GM23338 (cell line): ENCODE data around the gene CELF2. TPM values are rescaled to one million over a fixed set of nuclear protein-coding genes. Genes with fewer than 3 reads are reported as not detected.
A peak's percentile ranks its signal among the peaks of the same experiment; 100 is the strongest.

Experiments
- ATAC-seq: fragments of 200-7000 bp; cut with Tn5 transposase; 3 replicates; pipeline ENCODE4 v1.9.1; 2020
- DNase-seq: peaks from one replicate; pipeline ENCODE4 v3.0.0-alpha.2; 2015; ENCODE audit warnings: low spot score
- H2AFZ ChIP-seq: fragments of 200-600 bp; sonication (generic); 2 replicates; pipeline ENCODE4 v1.8.0; 2016; ENCODE audit warnings: antibody characterized with exemption, mild to moderate bottlenecking, moderate library complexity
- H3F3A ChIP-seq: fragments of 200-600 bp; sonication (generic); replicated peaks from 2 replicates; pipeline ENCODE4 v1.8.0; 2017; ENCODE audit warnings: antibody characterized with exemption, mixed run types, low read depth
- H3K27ac ChIP-seq: fragments of 200-600 bp; sonication (generic); 2 replicates; pipeline ENCODE4 v1.6.1; 2016; ENCODE audit warnings: low read depth
- H3K27me3 ChIP-seq: fragments of 200-600 bp; sonication (generic); 2 replicates; pipeline ENCODE4 v1.8.0; 2016; ENCODE audit warnings: mild to moderate bottlenecking, mixed run types, moderate library complexity; ENCODE audit not compliant: insufficient read depth
- H3K36me3 ChIP-seq: fragments of 200-600 bp; sonication (generic); 2 replicates; pipeline ENCODE4 v1.8.0; 2016; ENCODE audit warnings: mild to moderate bottlenecking; ENCODE audit not compliant: insufficient read depth
- H3K4me1 ChIP-seq: fragments of 200-600 bp; sonication (generic); 2 replicates; pipeline ENCODE4 v1.8.0; 2016; ENCODE audit warnings: mild to moderate bottlenecking, moderate library complexity; ENCODE audit not compliant: insufficient read depth
- H3K4me2 ChIP-seq: fragments of 200-600 bp; sonication (generic); 2 replicates; pipeline ENCODE4 v1.7.1; 2017; ENCODE audit warnings: mixed run types
- H3K4me3 ChIP-seq: fragments of 200-600 bp; sonication (generic); 2 replicates; pipeline ENCODE4 v1.6.1; 2016; ENCODE audit warnings: mixed run types
- H3K79me2 ChIP-seq: fragments of 200-600 bp; sonication (generic); replicated peaks from 2 replicates; pipeline ENCODE4 v1.8.0; 2017; ENCODE audit warnings: mild to moderate bottlenecking; ENCODE audit not compliant: insufficient read depth
- H3K9me2 ChIP-seq: fragments of 200-600 bp; sonication (generic); 2 replicates; pipeline ENCODE4 v1.8.0; 2017; ENCODE audit not compliant: insufficient read depth
- H4K20me1 ChIP-seq: fragments of 200-600 bp; sonication (generic); replicated peaks from 2 replicates; pipeline ENCODE4 v1.8.0; 2017; ENCODE audit warnings: mild to moderate bottlenecking; ENCODE audit not compliant: insufficient read depth
- H3K27ac Mint-ChIP-seq: 2 replicates; pipeline ENCODE4 v1.8.0; 2020; ENCODE audit warnings: inconsistent platforms, mild to moderate bottlenecking, moderate library complexity, mixed read lengths
- H3K27me3 Mint-ChIP-seq: 3 replicates; pipeline ENCODE4 v1.8.0; 2022; ENCODE audit warnings: low read depth, mild to moderate bottlenecking, moderate library complexity, mixed read lengths, inconsistent platforms; ENCODE audit not compliant: insufficient read depth, poor library complexity
- H3K36me3 Mint-ChIP-seq: 3 replicates; pipeline ENCODE4 v1.8.0; 2021; ENCODE audit warnings: low read depth, mild to moderate bottlenecking, inconsistent platforms, moderate library complexity, mixed read lengths
- H3K4me1 Mint-ChIP-seq: 3 replicates; pipeline ENCODE4 v1.8.0; 2020; ENCODE audit warnings: mild to moderate bottlenecking, inconsistent platforms, mixed read lengths
- H3K4me3 Mint-ChIP-seq: 3 replicates; pipeline ENCODE4 v1.8.0; 2021; ENCODE audit warnings: moderate library complexity, mild to moderate bottlenecking, inconsistent platforms, mixed read lengths
- H3K9me3 Mint-ChIP-seq: 3 replicates; pipeline ENCODE4 v1.8.0; 2020; ENCODE audit warnings: moderate library complexity, mild to moderate bottlenecking, inconsistent platforms, mixed read lengths
- EZH2 ChIP-seq: fragments of 200-600 bp; sonication (generic); IDR thresholded peaks from one replicate; pipeline ENCODE4 v1.8.0; 2017; ENCODE audit warnings: antibody characterized with exemption, mild to moderate bottlenecking, low read depth; ENCODE audit not compliant: unreplicated experiment
- EZH2phosphoT487 ChIP-seq: fragments of 200-600 bp; sonication (generic); IDR thresholded peaks from one replicate; pipeline ENCODE4 v1.8.1; 2018; ENCODE audit warnings: antibody characterized with exemption; ENCODE audit not compliant: unreplicated experiment
- JUNB ChIP-seq: IDR thresholded peaks from one replicate; pipeline ENCODE4 v1.6.1; 2016; ENCODE audit warnings: antibody characterized with exemption; ENCODE audit not compliant: unreplicated experiment
- STAT1 ChIP-seq: IDR thresholded peaks from one replicate; pipeline ENCODE4 v1.6.1; 2016; ENCODE audit warnings: antibody characterized with exemption; ENCODE audit not compliant: unreplicated experiment
- ZNF114 ChIP-seq: fragments of 250-450 bp; sonication (Bioruptor Pico); IDR thresholded peaks from 2 replicates; pipeline ENCODE4 v1.5.0; 2020; ENCODE audit warnings: mild to moderate bottlenecking, moderate library complexity
- ZNF331 ChIP-seq: fragments of 250-450 bp; sonication (Bioruptor Pico); IDR thresholded peaks from 2 replicates; pipeline ENCODE4 v1.5.0; 2020; ENCODE audit warnings: low read depth, mild to moderate bottlenecking, moderate library complexity
- polyA plus RNA-seq: library from polyadenylated mRNA; unstranded; fragments of >200 nt; fragmentation: Nextera tagmentation; extraction: Ambion mirVana; gene quantifications from 2 replicates; pipeline ENCODE4 v1.2.1, GENCODE V29; 2016
- total RNA-seq: library from RNA; depleted of rRNA; stranded (reverse); fragments of >200 nt; shearing (Covaris generic); gene quantifications from 2 replicates; pipeline ENCODE4 v1.2.3, GENCODE V29; 2014
- TF ChIP-seq, protein P1 (sequence below): fragments of 250-450 bp; sonication (Bioruptor Pico); IDR thresholded peaks from 2 replicates; pipeline ENCODE4 v1.5.0; 2020; ENCODE audit warnings: mild to moderate bottlenecking, moderate library complexity

CELF2 gene
- total and polyA plus RNA-seq, 2 experiments from 2014 or later, result 18.1 to 22.5 TPM

DNA sequence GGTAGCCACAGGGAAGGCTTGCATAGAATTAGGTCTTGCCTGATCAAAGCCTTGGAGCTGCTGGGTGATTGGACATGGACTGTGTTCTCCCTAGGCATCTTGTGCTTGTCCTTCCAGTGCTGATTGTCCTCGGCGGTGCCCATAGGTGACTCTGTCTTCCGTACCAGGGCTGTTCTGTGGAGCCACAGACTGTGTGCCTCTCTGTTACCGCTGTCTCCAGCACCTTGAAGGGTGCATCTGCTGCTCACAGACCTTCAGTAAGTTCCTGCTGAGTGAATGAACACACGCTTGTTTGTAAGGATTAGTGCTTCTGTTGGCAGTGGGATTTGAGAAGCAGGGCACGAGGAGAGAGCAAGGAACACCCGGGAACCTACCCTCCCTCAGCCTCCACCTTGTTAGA lies 116.7 kb downstream of the CELF2 start:
- TF ChIP-seq EZH2 (no peak), STAT1 (no peak)
- Histone ChIP-seq H3F3A (no peaks in the 10 kb centered on the region), H4K20me1 (no peaks in the 10 kb centered on the region; the same call in 1 of the 2 replicates), H2AFZ (no peak overlapping the region), H3K27me3 (no peaks in the 10 kb centered on the region), H3K27ac (no peak overlapping the region), H3K4me3 (no peak overlapping the region), H3K36me3 (no peaks in the 10 kb centered on the region), H3K79me2 (no peaks in the 10 kb centered on the region), H3K4me2 (no peak overlapping the region), H3K4me1 (no peaks in the 10 kb centered on the region), H3K9me2 (no peaks in the 10 kb centered on the region)
- peak; percentile 47 for ATAC-seq
- H3K4me1 Mint-ChIP-seq, result peaks cover 4% of the 10 kb centered on the region; the same call in 2 of the 3 replicates
- H3K9me3 Mint-ChIP-seq, result no peaks in the 10 kb centered on the region
- no peak overlapping the region for H3K4me3 Mint-ChIP-seq
- H3K27ac Mint-ChIP-seq, result no peak overlapping the region
- no peaks in the 10 kb centered on the region for H3K36me3 Mint-ChIP-seq
- H3K27me3 Mint-ChIP-seq, result no peaks in the 10 kb centered on the region
- no peak for DNase-seq

DNA sequence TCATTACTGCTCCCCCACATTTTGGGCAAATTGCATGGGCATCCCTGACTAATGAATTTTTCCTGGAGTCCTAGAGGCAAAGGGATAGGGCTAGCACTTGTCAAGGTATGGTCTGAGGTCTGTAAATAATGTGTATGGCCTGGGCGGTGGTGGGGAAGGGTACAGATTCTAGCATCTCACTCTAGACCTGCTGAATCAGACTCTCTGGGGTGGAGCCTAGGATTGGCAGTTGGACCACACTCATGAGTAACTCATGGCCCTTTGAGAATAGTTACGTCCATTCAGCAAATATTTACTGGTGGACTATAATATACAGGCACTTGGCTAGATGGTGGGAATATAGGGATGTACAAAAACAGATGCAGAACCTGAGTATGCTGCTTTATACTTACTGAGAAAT lies 118.0 kb downstream of the CELF2 start:
- DNase-seq, result no peak
- H3K4me3 ChIP-seq, result no peak overlapping the region
- H3K9me2 ChIP-seq, result no peaks in the 10 kb centered on the region
- Mint-ChIP-seq H3K4me1 (peaks cover 4% of the 10 kb centered on the region; the same call in 2 of the 3 replicates), H3K27me3 (no peaks in the 10 kb centered on the region), H3K27ac (no peak overlapping the region), H3K9me3 (no peaks in the 10 kb centered on the region), H3K36me3 (no peaks in the 10 kb centered on the region), H3K4me3 (no peak overlapping the region)
- no peak for ATAC-seq
- H4K20me1 ChIP-seq, result no peaks in the 10 kb centered on the region; the same call in 1 of the 2 replicates
- no peak for TF ChIP-seq STAT1
- TF ChIP-seq ZNF331 (CRISPR knock-in tag), result no peak
- no peak for TF ChIP-seq ZNF114
- TF ChIP-seq, protein P1, sequence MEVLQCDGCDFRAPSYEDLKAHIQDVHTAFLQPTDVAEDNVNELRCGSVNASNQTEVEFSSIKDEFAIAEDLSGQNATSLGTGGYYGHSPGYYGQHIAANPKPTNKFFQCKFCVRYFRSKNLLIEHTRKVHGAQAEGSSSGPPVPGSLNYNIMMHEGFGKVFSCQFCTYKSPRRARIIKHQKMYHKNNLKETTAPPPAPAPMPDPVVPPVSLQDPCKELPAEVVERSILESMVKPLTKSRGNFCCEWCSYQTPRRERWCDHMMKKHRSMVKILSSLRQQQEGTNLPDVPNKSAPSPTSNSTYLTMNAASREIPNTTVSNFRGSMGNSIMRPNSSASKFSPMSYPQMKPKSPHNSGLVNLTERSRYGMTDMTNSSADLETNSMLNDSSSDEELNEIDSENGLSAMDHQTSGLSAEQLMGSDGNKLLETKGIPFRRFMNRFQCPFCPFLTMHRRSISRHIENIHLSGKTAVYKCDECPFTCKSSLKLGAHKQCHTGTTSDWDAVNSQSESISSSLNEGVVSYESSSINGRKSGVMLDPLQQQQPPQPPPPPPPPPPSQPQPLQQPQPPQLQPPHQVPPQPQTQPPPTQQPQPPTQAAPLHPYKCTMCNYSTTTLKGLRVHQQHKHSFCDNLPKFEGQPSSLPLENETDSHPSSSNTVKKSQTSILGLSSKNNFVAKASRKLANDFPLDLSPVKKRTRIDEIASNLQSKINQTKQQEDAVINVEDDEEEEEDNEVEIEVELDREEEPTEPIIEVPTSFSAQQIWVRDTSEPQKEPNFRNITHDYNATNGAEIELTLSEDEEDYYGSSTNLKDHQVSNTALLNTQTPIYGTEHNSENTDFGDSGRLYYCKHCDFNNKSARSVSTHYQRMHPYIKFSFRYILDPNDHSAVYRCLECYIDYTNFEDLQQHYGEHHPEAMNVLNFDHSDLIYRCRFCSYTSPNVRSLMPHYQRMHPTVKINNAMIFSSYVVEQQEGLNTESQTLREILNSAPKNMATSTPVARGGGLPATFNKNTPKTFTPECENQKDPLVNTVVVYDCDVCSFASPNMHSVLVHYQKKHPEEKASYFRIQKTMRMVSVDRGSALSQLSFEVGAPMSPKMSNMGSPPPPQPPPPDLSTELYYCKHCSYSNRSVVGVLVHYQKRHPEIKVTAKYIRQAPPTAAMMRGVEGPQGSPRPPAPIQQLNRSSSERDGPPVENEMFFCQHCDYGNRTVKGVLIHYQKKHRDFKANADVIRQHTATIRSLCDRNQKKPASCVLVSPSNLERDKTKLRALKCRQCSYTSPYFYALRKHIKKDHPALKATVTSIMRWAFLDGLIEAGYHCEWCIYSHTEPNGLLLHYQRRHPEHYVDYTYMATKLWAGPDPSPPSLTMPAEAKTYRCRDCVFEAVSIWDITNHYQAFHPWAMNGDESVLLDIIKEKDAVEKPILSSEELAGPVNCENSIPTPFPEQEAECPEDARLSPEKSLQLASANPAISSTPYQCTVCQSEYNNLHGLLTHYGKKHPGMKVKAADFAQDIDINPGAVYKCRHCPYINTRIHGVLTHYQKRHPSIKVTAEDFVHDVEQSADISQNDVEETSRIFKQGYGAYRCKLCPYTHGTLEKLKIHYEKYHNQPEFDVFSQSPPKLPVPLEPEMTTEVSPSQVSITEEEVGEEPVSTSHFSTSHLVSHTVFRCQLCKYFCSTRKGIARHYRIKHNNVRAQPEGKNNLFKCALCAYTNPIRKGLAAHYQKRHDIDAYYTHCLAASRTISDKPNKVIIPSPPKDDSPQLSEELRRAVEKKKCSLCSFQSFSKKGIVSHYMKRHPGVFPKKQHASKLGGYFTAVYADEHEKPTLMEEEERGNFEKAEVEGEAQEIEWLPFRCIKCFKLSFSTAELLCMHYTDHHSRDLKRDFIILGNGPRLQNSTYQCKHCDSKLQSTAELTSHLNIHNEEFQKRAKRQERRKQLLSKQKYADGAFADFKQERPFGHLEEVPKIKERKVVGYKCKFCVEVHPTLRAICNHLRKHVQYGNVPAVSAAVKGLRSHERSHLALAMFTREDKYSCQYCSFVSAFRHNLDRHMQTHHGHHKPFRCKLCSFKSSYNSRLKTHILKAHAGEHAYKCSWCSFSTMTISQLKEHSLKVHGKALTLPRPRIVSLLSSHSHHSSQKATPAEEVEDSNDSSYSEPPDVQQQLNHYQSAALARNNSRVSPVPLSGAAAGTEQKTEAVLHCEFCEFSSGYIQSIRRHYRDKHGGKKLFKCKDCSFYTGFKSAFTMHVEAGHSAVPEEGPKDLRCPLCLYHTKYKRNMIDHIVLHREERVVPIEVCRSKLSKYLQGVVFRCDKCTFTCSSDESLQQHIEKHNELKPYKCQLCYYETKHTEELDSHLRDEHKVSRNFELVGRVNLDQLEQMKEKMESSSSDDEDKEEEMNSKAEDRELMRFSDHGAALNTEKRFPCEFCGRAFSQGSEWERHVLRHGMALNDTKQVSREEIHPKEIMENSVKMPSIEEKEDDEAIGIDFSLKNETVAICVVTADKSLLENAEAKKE (CRISPR knock-in tag), result no peak
- no peak for TF ChIP-seq EZH2phosphoT487
- no peak for TF ChIP-seq JUNB
- no peaks in the 10 kb centered on the region for H3F3A ChIP-seq
- no peaks in the 10 kb centered on the region for H3K79me2 ChIP-seq
- H3K27me3 ChIP-seq, result no peaks in the 10 kb centered on the region
- H3K4me1 ChIP-seq, result no peaks in the 10 kb centered on the region
- H3K36me3 ChIP-seq, result no peaks in the 10 kb centered on the region
- H2AFZ ChIP-seq, result no peak overlapping the region
- H3K4me2 ChIP-seq, result no peak overlapping the region
- H3K27ac ChIP-seq, result no peak overlapping the region
